Glutamatergic neuron (in vitro differentiated cells): ENCODE results near the gene RGS9. TPM values are rescaled to one million over a fixed set of nuclear protein-coding genes. Genes with fewer than 3 reads are reported as not detected.

Source experiments
- DNase-seq: peaks from one replicate; pipeline ENCODE4 v3.0.0; 2022
- H3K27ac Mint-ChIP-seq: one replicate; pipeline ENCODE4 v1.8.0; 2020; ENCODE audit warnings: mild to moderate bottlenecking, mixed read lengths, inconsistent platforms; ENCODE audit not compliant: unreplicated experiment
- H3K27me3 Mint-ChIP-seq: one replicate; pipeline ENCODE4 v1.8.0; 2020; ENCODE audit warnings: mild to moderate bottlenecking, moderate library complexity, mixed read lengths, inconsistent platforms; ENCODE audit not compliant: unreplicated experiment
- H3K36me3 Mint-ChIP-seq: one replicate; pipeline ENCODE4 v1.8.0; 2020; ENCODE audit warnings: mild to moderate bottlenecking, mixed read lengths, inconsistent platforms; ENCODE audit not compliant: unreplicated experiment
- H3K4me1 Mint-ChIP-seq: one replicate; pipeline ENCODE4 v1.8.0; 2020; ENCODE audit warnings: mild to moderate bottlenecking, low read depth, mixed read lengths, inconsistent platforms; ENCODE audit not compliant: unreplicated experiment
- H3K4me3 Mint-ChIP-seq: one replicate; pipeline ENCODE4 v1.8.0; 2020; ENCODE audit warnings: mild to moderate bottlenecking, mixed read lengths, inconsistent platforms; ENCODE audit not compliant: unreplicated experiment
- H3K9me3 Mint-ChIP-seq: one replicate; pipeline ENCODE4 v1.8.0; 2020; ENCODE audit warnings: mild to moderate bottlenecking, moderate library complexity, mixed read lengths, inconsistent platforms; ENCODE audit not compliant: unreplicated experiment
- total RNA-seq: library from RNA; stranded (reverse); fragmentation: NEBNext Ultra II Directional; extraction: Animal tissue kit (Norgen Biotek cat#: 25700); gene quantifications from one replicate; pipeline ENCODE4 v1.2.1, GENCODE V29; 2021; ENCODE audit not compliant: unreplicated experiment
- TF ChIP-seq, protein P1 (sequence below): fragments of 200-600 bp; sonication (generic); IDR thresholded peaks from one replicate; pipeline ENCODE4 v1.5.0; 2021; ENCODE audit not compliant: partially characterized antibody, unreplicated experiment

Gene RGS9
- total RNA-seq, 1 donor from 2014 or later, result 2.4 TPM

DNA sequence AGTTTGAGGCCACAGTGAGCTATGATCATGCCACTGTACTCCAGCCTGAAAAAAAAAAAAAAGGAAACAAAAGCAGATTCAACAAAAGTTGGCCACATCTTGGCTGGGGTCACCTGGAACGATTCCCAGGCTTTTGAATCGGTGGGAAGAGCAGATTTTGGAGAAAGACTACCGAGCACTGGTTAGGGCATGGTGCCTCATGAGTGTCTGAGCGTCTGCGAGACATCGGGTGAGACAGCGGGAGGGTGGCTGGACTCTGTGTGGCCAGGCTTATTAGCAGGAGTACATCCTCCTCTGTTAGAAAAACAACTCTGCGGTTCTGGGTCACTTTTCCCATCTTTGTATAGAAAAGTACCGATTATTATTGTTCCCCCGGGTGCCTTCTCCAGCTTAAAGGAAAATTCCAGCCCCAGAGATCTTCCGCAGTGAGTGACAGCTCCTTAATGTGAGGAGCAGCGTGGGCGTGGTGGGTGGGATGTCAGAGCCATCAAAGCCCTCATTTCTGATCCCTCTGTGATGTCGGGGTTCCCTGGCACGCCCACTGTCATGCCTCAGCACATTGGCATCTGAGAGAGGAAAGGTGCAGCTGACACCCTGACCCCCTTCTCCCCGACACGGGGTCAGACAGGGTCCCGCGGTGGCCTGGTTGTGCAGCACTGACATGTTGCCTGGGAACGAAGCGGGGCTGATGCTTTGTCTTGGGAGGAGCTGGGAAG lies 6.9 kb downstream of the RGS9 start:
- peaks cover 9% of the 10 kb centered on the region for H3K9me3 Mint-ChIP-seq
- no peak overlapping the region for H3K27ac Mint-ChIP-seq
- H3K36me3 Mint-ChIP-seq, result peaks cover 5% of the 10 kb centered on the region
- H3K4me3 Mint-ChIP-seq, result no peak overlapping the region
- TF ChIP-seq, protein P1, sequence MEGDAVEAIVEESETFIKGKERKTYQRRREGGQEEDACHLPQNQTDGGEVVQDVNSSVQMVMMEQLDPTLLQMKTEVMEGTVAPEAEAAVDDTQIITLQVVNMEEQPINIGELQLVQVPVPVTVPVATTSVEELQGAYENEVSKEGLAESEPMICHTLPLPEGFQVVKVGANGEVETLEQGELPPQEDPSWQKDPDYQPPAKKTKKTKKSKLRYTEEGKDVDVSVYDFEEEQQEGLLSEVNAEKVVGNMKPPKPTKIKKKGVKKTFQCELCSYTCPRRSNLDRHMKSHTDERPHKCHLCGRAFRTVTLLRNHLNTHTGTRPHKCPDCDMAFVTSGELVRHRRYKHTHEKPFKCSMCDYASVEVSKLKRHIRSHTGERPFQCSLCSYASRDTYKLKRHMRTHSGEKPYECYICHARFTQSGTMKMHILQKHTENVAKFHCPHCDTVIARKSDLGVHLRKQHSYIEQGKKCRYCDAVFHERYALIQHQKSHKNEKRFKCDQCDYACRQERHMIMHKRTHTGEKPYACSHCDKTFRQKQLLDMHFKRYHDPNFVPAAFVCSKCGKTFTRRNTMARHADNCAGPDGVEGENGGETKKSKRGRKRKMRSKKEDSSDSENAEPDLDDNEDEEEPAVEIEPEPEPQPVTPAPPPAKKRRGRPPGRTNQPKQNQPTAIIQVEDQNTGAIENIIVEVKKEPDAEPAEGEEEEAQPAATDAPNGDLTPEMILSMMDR, result no peak
- peaks cover 5% of the 10 kb centered on the region for H3K27me3 Mint-ChIP-seq
- DNase-seq, result no peak
- no peaks in the 10 kb centered on the region for H3K4me1 Mint-ChIP-seq

DNA sequence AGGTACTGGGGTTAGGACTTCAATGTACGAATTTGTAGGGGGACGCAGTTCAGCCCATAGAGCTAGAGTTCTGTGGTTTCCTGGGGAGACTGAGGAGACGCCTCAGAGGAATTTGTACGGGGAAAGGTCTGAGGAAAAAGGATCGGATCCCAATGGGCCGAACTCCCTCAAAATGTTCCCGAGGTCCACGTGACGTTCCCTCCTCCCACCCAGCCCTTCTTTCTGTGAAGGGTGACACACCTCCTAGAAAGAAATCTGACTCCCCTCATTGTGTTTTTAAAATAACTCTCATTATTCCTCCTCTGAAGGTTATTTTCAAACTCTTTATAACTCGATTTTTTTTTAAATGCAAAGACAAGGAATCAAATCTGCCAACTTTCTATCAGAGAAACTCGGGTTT lies 8.6 kb downstream of the RGS9 start:
- H3K27me3 Mint-ChIP-seq, result no peaks in the 10 kb centered on the region
- no peak overlapping the region for H3K4me3 Mint-ChIP-seq
- peaks cover 5% of the 10 kb centered on the region for H3K36me3 Mint-ChIP-seq
- no peak overlapping the region for H3K27ac Mint-ChIP-seq
- no peak for DNase-seq
- peaks cover 3% of the 10 kb centered on the region for H3K9me3 Mint-ChIP-seq
- TF ChIP-seq, protein P1, result no peak
- H3K4me1 Mint-ChIP-seq, result no peaks in the 10 kb centered on the region

DNA sequence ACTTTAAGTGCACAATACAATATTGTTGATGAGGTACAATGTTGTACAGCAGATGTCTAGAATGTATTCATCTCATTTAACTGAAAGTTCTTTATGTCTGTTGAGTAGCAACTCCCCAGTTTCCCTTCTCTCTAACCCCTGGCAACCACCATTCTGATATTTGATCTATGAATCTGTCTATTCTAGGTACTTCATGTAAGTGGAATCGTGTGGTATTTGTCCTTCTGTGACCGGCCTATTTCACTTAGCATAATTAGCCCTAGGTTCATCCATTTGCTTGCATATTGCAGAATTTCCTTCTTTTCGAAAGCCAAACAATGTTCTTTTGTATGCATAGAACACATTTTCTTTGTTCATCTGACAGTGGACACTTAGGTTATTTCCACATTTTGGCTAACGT lies 10.8 kb downstream of the RGS9 start:
- TF ChIP-seq, protein P1, result no peak
- H3K4me3 Mint-ChIP-seq, result no peak overlapping the region
- H3K36me3 Mint-ChIP-seq, result no peaks in the 10 kb centered on the region
- no peak overlapping the region for H3K27ac Mint-ChIP-seq
- H3K9me3 Mint-ChIP-seq, result peaks cover 3% of the 10 kb centered on the region
- peaks cover 2% of the 10 kb centered on the region for H3K27me3 Mint-ChIP-seq
- DNase-seq, result no peak
- H3K4me1 Mint-ChIP-seq, result no peaks in the 10 kb centered on the region

DNA sequence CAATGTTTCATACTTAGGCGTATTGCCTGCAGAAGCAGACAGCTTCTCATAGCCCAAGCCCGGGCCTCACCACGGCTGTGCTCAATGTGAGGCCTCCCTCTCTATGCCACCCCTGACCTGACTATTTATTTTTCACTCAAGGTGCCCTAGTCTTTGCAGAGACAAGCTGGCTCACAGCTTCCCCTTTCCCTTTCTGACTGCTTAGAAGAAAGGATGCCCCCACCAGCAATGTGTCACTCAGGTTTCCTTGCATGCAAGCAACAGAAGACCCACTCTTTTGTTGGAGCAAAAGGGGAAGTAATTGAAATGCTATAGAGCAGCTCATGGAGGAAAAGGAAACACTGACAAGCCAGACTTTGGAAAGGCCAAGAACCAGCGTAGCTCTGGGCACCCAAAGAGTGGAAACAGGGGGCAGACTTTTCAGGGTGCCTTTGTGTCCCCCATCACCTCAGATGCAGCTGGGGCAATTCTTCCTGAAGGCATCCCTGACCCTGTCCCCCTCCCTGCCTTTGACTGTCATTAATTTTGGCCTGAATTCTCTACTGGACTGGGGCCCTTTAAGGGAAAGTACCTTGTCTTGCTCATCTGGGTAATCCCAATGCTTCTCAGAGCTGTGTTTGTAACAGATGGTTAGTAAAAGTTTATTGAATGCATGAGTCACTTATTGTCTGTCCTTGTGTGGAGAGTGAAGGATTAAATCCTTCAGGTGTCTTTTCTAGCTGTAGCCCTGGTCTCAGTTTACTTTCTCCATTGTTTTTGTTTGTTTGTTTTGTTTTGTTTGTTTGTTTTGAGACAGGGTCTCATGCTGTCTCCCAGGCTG lies 17.8 kb downstream of the RGS9 start:
- Mint-ChIP-seq H3K27ac (no peak overlapping the region), H3K9me3 (peaks cover 3% of the 10 kb centered on the region), H3K27me3 (peaks cover 6% of the 10 kb centered on the region), H3K4me1 (peaks cover 10% of the 10 kb centered on the region), H3K4me3 (no peak overlapping the region), H3K36me3 (no peaks in the 10 kb centered on the region)
- no peak for DNase-seq
- TF ChIP-seq, protein P1, result no peak

DNA sequence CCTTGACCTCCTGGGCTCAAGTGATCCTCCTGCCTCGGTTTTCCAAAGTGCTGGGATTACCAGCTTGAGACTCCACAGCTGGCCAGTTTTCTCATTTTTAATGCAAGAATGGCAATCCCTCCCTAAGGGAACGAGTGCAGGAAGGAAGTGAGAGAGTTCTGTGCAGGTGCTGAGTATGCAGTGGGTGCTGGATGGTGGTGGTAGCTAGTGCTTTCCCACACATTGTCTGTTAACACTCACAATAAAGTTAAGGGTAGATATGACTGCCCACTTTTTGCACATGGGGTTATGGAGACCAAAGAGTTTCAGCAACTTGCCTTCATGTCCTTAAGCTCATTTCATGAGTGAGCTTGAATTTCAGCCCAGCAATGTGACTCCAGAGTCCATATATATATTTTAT lies 18.5 kb downstream of the RGS9 start:
- DNase-seq, result no peak
- Mint-ChIP-seq H3K27ac (no peak overlapping the region), H3K9me3 (peaks cover 3% of the 10 kb centered on the region), H3K4me1 (peaks cover 11% of the 10 kb centered on the region), H3K36me3 (no peaks in the 10 kb centered on the region), H3K4me3 (no peak overlapping the region), H3K27me3 (peaks cover 6% of the 10 kb centered on the region)
- TF ChIP-seq, protein P1, result no peak
